Activated naive CD8-positive, alpha-beta T cell treated with anti-CD3 and anti-CD28 coated beads, Interleukin-2, amount 10 ng/mL, durations not matched to agents 7 days and 5 days (primary cell): Measurements from ENCODE around the gene EML1. TPM values are rescaled to one million over a fixed set of nuclear protein-coding genes. Genes with fewer than 3 reads are reported as not detected.

Experiments
- ATAC-seq: fragments of 150-1000 bp; cut with Tn5 transposase; one replicate; pipeline ENCODE4 v1.10.0; 2021; ENCODE audit warnings: low read depth, moderate library complexity
- POLR2A ChIA-PET: fragments of 350-600 bp; sonication (Branson Sonifier 250); formaldehyde crosslinking; loops from one replicate; lab custom pipeline; 2021; ENCODE audit warnings: antibody characterized with exemption; lab: Charles Lee
- DNase-seq: peaks from one replicate; pipeline ENCODE4 v3.0.0; 2021
- H3K27ac Mint-ChIP-seq: one replicate; pipeline ENCODE4 v1.8.0; 2022; ENCODE audit warnings: mild to moderate bottlenecking, mixed read lengths
- H3K27me3 Mint-ChIP-seq: one replicate; pipeline ENCODE4 v1.8.0; 2022; ENCODE audit warnings: mild to moderate bottlenecking, moderate library complexity, mixed read lengths
- H3K36me3 Mint-ChIP-seq: one replicate; pipeline ENCODE4 v1.8.0; 2021; ENCODE audit warnings: mild to moderate bottlenecking, mixed read lengths
- H3K4me1 Mint-ChIP-seq: one replicate; pipeline ENCODE4 v1.8.0; 2021; ENCODE audit warnings: mixed read lengths
- H3K4me3 Mint-ChIP-seq: one replicate; pipeline ENCODE4 v1.8.0; 2022; ENCODE audit warnings: mild to moderate bottlenecking, moderate library complexity, mixed read lengths
- H3K9me3 Mint-ChIP-seq: one replicate; pipeline ENCODE4 v1.8.0; 2021; ENCODE audit warnings: mixed read lengths
- total RNA-seq, 2 experiments: library from RNA; stranded (reverse); gene quantifications; one replicate each; pipeline ENCODE4 v1.2.3, GENCODE V29; 2021

EML1 gene
- under 1 TPM in 1 of 2 experiments, not detected in 1; 0.69 TPM for total RNA-seq

- POLR2A ChIA-PET: interaction anchor here (1.2 kb wide), 1 partner anchor 27 kb away, joined by 3 read pairs; no protein-coding TSS in a partner anchor
- peak; percentile 81 for DNase-seq
- H3K4me1 Mint-ChIP-seq: peaks cover 27% of the 10 kb centered on the region
- peaks cover 56% of the 10 kb centered on the region for H3K27me3 Mint-ChIP-seq
- H3K36me3 Mint-ChIP-seq: no peaks in the 10 kb centered on the region
- peaks cover 1% of the 10 kb centered on the region for H3K9me3 Mint-ChIP-seq
- H3K4me3 Mint-ChIP-seq: peak within 1 kb of the TSS; percentile 61
- no peak within 1 kb of the TSS for H3K27ac Mint-ChIP-seq
- ATAC-seq: peak; percentile 81
Observed at GRCh38 chr14:99793213-99794150, at the start of gene EML1. Gene EML1 (plus strand): TSS chr14:99793413. CDS start chr14:99793477, 64 bp downstream.

- POLR2A ChIA-PET: no interaction called here
- no peak overlapping the region for H3K4me3 Mint-ChIP-seq
- H3K27me3 Mint-ChIP-seq: peaks cover 28% of the 10 kb centered on the region
Observed at GRCh38 chr14:99744199-99744872, 48.9 kb upstream of the EML1 start.

GRCh38 chr14:99744873-99745224 lies 48.4 kb upstream of the EML1 start:
- POLR2A ChIA-PET: no interaction called here
- ATAC-seq (no peak), DNase-seq (no peak)
- H3K27me3 Mint-ChIP-seq: peaks cover 25% of the 10 kb centered on the region
- H3K4me3 Mint-ChIP-seq: no peak overlapping the region
- H3K36me3 Mint-ChIP-seq: no peaks in the 10 kb centered on the region
- no peak overlapping the region for H3K27ac Mint-ChIP-seq
- H3K9me3 Mint-ChIP-seq: no peaks in the 10 kb centered on the region
- peaks cover 5% of the 10 kb centered on the region for H3K4me1 Mint-ChIP-seq

More at GRCh38 chr14:99744199-99744872, 48.9 kb upstream of the EML1 start:
- ATAC-seq (no peak), DNase-seq (no peak)
- Mint-ChIP-seq H3K36me3 (no peaks in the 10 kb centered on the region), H3K27ac (no peak overlapping the region), H3K9me3 (no peaks in the 10 kb centered on the region), H3K4me1 (peaks cover 5% of the 10 kb centered on the region)

DNA sequence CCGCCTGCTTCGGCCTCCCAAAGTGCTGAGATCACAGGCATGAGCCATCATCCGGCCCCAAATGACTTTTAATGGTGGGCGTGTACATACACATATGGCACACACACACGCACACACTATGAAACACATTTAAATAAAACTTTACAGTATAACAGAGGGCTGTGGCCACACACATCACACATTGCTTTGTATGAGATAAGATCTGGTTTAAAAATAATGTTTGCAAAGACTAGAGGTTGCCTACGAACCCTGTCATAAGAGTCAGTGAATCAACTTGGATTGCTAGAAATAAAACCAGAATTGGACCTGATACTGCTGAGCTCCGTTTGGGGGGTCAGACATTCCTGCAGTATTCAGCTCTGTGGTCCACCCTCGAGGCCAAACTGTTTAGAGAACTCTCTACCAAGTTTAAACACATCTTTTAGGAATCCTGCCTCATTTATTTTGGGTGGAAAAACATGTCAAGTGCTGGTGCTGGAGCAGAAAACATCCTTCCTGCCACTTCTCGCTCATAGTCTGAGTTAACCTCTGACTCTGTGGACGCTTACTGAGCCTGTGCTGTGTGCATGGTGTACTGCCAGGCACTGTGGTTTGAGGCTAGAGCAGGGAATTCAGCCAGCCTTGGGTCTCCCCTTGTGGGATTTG lies 47.8 kb upstream of the EML1 start:
- H3K4me3 Mint-ChIP-seq: no peak overlapping the region
- POLR2A ChIA-PET: no interaction called here
- peaks cover 20% of the 10 kb centered on the region for H3K27me3 Mint-ChIP-seq
- DNase-seq: no peak
- ATAC-seq: no peak
- H3K9me3 Mint-ChIP-seq: no peaks in the 10 kb centered on the region
- peaks cover 5% of the 10 kb centered on the region for H3K4me1 Mint-ChIP-seq
- H3K27ac Mint-ChIP-seq: no peak overlapping the region
- no peaks in the 10 kb centered on the region for H3K36me3 Mint-ChIP-seq

GRCh38 chr14:99747167-99747566 lies 46.0 kb upstream of the EML1 start:
- no peaks in the 10 kb centered on the region for H3K36me3 Mint-ChIP-seq
- POLR2A ChIA-PET: interaction anchor here (0.6 to 0.7 kb wide), 2 partner anchors 10 to 17 kb away, joined by 3 to 4 read pairs; no protein-coding TSS in a partner anchor
- no peak overlapping the region for H3K4me3 Mint-ChIP-seq
- H3K27ac Mint-ChIP-seq: no peak overlapping the region
- DNase-seq (no peak), ATAC-seq (no peak)
- H3K9me3 Mint-ChIP-seq: no peaks in the 10 kb centered on the region
- peaks cover 12% of the 10 kb centered on the region for H3K4me1 Mint-ChIP-seq
- H3K27me3 Mint-ChIP-seq: peaks cover 22% of the 10 kb centered on the region

DNA sequence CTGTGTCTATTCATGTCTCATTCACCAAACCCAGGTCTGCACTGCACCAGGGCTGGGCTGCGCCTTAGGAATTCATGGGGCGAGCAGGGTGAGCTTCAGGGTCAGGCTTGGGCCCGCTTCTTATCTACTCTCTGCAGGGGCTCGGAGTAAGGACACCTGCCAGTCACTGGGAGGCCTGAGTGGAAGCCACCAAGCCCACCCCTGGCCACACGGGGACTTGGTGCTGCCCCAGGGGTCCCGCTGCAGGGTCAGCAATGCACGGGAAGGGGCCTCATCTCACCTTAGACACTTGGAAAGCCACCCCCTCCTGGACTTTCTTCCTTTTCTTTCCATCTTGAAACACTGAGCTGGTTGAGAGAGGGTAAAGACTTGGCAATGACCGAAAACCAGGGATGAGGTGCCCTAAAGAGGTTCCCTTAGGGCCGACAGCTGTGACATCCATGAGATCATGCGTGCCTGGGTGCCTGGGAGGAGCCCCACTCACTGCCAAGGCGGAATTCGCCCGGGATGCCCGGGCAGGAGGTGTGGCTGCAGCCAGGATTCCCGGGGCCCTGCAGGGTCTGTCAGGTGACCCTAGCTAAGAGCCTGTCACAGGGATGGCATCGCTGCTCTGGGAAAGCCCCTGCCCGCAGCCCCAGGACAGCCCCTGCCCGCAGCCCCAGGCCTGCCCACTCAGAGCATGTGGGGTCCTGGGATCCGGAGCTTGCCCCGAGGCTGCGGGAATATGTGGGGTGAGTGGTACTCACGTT lies 45.5 kb upstream of the EML1 start:
- POLR2A ChIA-PET: interaction anchor here (0.7 kb wide), 1 partner anchor 16 kb away, joined by 3 read pairs; no protein-coding TSS in a partner anchor
- Mint-ChIP-seq H3K9me3 (no peaks in the 10 kb centered on the region), H3K27me3 (peaks cover 24% of the 10 kb centered on the region), H3K4me1 (peaks cover 14% of the 10 kb centered on the region), H3K36me3 (no peaks in the 10 kb centered on the region), H3K4me3 (no peak overlapping the region), H3K27ac (no peak overlapping the region)
- DNase-seq: no peak
- ATAC-seq: no peak

GRCh38 chr14:99748529-99748928 lies 44.7 kb upstream of the EML1 start:
- Mint-ChIP-seq H3K27ac (no peak overlapping the region), H3K4me3 (no peak overlapping the region), H3K9me3 (no peaks in the 10 kb centered on the region), H3K4me1 (peaks cover 19% of the 10 kb centered on the region), H3K27me3 (peaks cover 29% of the 10 kb centered on the region), H3K36me3 (no peaks in the 10 kb centered on the region)
- POLR2A ChIA-PET: no interaction called here
- DNase-seq: no peak
- ATAC-seq: no peak

GRCh38 chr14:99749142-99749541 lies 44.1 kb upstream of the EML1 start:
- H3K27me3 Mint-ChIP-seq: peaks cover 28% of the 10 kb centered on the region
- no peak overlapping the region for H3K4me3 Mint-ChIP-seq
- H3K4me1 Mint-ChIP-seq: peaks cover 21% of the 10 kb centered on the region
- DNase-seq: no peak
- POLR2A ChIA-PET: no interaction called here
- no peaks in the 10 kb centered on the region for H3K9me3 Mint-ChIP-seq
- H3K36me3 Mint-ChIP-seq: no peaks in the 10 kb centered on the region
- H3K27ac Mint-ChIP-seq: no peak overlapping the region
- no peak for ATAC-seq

DNA sequence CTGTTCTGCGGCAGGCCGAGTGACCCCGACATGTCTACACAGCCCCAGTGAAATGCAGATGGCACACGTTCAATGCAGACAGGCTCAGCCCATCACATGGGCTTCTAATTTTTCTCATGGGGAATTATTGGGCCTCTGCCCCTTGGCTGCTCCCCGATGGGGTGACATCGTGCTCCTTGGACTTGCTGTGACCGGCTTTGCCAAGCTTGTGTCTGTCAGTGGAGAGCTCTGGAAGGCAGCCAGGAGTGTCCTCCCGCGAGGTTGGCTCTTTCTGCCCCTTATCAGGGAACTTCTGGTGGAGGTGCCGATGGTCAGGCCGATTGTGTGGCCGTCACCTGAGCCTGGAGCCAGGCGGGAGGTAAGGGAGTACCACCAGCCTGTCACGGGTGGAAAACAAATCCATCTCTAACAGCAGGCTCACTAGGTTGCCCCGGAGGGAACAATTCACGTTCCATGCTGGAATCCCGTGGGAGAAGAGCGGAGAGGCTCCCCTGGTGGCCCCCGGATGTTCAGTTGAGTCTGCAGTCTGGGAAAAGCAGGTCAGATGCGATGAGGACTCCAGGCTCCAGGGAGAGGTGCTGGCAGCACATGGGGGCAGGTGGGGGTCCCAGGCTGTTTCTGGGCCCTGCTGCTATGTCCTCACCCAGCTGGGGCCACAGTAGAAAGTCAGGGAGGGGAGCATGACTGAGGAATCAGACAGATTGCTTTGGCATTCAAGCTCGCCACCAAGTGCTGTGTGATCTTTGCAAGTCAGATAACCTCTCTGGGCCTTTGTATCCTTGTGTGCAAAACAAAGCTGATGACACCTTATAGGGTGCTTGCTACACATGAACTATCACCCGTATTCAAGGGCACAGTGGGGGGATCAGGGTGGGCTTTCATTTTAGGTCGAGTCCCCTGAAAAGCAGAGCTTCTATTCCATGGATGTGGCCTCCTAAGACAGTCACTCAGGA lies 43.2 kb upstream of the EML1 start:
- POLR2A ChIA-PET: no interaction called here
- Mint-ChIP-seq H3K27me3 (peaks cover 26% of the 10 kb centered on the region), H3K36me3 (no peaks in the 10 kb centered on the region), H3K9me3 (no peaks in the 10 kb centered on the region), H3K4me1 (peaks cover 21% of the 10 kb centered on the region), H3K27ac (no peak overlapping the region), H3K4me3 (no peak overlapping the region)
- DNase-seq: no peak
- ATAC-seq: no peak

DNA sequence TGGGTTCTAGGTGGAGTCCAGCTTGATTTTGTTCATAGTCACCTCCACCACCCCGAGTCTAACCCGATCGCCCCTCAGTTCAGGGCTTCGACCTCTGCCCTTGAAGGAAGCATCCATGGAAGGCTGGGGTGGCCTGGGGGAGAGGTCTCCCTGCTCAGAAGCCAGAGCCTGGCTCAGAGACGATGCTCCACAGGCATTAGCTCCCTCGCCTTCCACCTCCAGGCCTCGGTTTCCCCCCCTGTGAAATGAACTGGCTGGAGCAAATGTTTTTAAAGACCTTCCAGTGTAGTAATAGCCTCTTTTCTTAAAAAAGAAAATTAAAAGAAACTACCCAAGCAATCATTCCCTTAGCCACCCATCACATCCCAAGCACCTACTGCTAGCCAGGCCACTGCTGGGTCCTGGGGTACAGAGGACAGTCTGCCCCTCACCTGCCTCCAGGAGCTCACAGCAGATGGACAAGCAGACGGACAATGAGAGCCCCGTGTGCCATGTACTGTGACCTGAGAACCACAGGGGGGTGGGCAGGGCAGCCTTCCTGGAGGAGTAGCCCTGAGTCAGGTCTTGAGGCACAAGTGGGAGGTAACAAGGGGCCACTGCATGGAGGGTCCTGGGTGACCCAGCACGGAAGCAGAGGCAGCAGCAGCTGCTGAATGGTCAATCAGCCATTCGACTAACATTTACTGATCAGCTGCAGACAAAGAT lies 42.3 kb upstream of the EML1 start:
- H3K4me1 Mint-ChIP-seq: peaks cover 21% of the 10 kb centered on the region

DNA sequence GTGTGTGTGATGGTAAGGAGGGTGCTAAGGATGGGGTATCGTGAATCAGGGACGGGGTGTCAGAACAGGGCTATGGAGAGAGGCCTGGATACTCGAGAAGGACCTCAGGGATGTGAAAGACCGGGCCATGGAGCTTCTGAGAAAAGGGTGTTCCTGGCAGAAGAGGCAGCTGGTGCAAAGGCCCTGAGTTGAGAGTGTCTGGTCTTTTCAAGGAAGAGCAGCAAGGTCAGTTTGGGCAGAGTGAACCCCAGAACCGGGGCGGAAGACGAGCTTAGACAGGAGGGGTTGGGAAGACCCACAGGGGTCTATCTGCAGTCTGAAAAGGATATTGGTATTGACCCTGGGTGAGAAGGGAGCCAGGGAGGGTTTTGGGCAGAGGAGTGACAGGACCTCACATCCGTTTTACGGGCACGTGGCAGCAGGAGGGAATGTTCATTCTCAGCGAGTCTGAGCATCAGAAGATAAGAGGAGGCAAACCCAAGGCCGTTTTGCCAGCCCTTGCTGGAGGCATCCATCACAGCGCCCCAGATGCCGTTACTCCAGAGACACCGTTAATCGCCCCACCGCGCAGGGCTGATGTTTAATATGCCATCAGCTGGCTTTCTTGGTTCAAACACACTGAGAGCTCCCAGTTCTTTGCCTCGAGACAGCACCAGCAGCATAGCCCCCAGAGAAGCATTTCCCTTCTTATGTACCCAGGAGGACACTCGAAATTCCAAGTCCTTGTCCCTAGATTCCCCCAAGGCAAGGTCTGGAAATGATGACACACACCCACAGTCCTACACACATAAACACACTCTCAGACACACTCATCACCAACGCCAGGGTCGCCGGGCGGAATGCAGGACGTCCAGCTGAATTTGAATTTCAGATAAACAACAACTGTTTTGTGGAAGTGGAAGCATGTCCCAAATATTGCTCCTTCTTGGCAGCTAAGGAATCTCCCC lies 41.4 kb upstream of the EML1 start:
- no peak overlapping the region for H3K4me3 Mint-ChIP-seq
- POLR2A ChIA-PET: no interaction called here
- DNase-seq (no peak), ATAC-seq (no peak)
- no peaks in the 10 kb centered on the region for H3K9me3 Mint-ChIP-seq
- H3K27ac Mint-ChIP-seq: no peak overlapping the region
- no peaks in the 10 kb centered on the region for H3K36me3 Mint-ChIP-seq
- peaks cover 26% of the 10 kb centered on the region for H3K27me3 Mint-ChIP-seq
- peaks cover 18% of the 10 kb centered on the region for H3K4me1 Mint-ChIP-seq

More for the DNA sequence above, 42.3 kb upstream of the EML1 start:
- Mint-ChIP-seq H3K27ac (no peak overlapping the region), H3K36me3 (no peaks in the 10 kb centered on the region), H3K9me3 (no peaks in the 10 kb centered on the region), H3K4me3 (no peak overlapping the region), H3K27me3 (peaks cover 26% of the 10 kb centered on the region)
- ATAC-seq (no peak), DNase-seq (no peak)
- POLR2A ChIA-PET: no interaction called here
